ENCODE measurements around the gene C22orf23. TPM values are rescaled to one million over a fixed set of nuclear protein-coding genes. Genes with fewer than 3 reads are reported as not detected.
A peak's percentile ranks its signal among the peaks of the same experiment; 100 is the strongest.

The C22orf23 gene
- total and polyA plus RNA-seq, 2 donors (not counting 1 experiment from before 2014, with no cell fraction given) = not detected

DNA sequence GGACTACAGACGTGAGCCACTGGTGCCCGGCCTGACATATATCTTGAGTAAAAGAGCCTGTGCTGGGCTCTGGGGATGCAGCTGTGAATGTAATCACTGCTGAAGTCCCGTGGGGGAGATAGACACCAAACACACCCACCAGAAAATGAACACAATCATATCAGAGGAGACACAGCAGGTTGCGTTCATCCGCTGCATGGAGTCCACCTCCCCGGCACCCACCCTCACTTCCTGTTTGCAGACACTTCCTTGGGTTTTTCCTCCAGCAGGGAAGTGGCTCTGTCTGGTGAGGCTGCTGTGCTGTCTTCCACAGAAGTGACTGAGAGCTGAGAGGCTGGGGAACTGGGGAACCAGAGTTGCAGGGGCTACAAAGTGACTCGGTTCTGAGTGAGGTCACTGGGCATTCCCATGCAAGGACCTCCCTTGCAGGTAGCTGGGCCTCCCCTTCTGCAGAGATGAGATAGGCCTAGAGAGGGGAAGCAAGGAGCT lies 40.1 kb downstream of the C22orf23 start:
- no peak overlapping the region for H3K4me2 ChIP-seq (replicated peaks; ENCODE audit: low read depth, low read length, poor library complexity, severe bottlenecking)
- H3K36me3 ChIP-seq (replicated peaks in 1 of 2; ENCODE audit: control extremely low read depth in 1 of 2, control insufficient read depth in 1 of 2, extremely low read depth in 1 of 2, insufficient read depth in 2 of 2, low read length in 1 of 2) = peaks cover 0 to 25% of the 10 kb centered on the region in 2 experiments
- H3K4me1 ChIP-seq (ENCODE audit: control insufficient read depth in 2 of 2, insufficient read depth in 2 of 2, low read length in 2 of 2) = peaks cover 0 to 4% of the 10 kb centered on the region in 2 donors
- H3K4me3 ChIP-seq (ENCODE audit: control extremely low read depth in 1 of 5, extremely low read depth in 1 of 5, insufficient read depth in 1 of 5, low read depth in 2 of 5, low read length in 4 of 5) = no peak overlapping the region
- peaks cover 3% of the 10 kb centered on the region for H3K79me2 ChIP-seq (ENCODE audit: control insufficient read depth, insufficient read depth, low read length)
- no peak overlapping the region for H3K27ac ChIP-seq (ENCODE audit: low read length in 2 of 2)
- CTCF ChIA-PET = interaction anchor here (0.7 kb wide), 1 partner anchor 937 kb away, joined by 4 read pairs; no protein-coding TSS in a partner anchor
- no peak overlapping the region for H3K9ac ChIP-seq (ENCODE audit: low read length)
- ATAC-seq (ENCODE audit: low read depth) (peak; percentile 14), DNase-seq (no peak)
- POLR2A ChIA-PET = no interaction called here
- no peaks in the 10 kb centered on the region for H4K20me1 ChIP-seq (ENCODE audit: control insufficient read depth, insufficient read depth, low read length, poor library complexity, severe bottlenecking)
- H3K27me3 ChIP-seq (replicated peaks in 1 of 4; ENCODE audit: control extremely low read depth in 1 of 4, control insufficient read depth in 3 of 4, insufficient read depth in 4 of 4, low read length in 3 of 4) = no peaks in the 10 kb centered on the region
- intact Hi-C loops (cut with micrococcal nuclease) = no loop called here
- H2AFZ ChIP-seq (ENCODE audit: insufficient read depth, low read depth, low read length, poor library complexity, severe bottlenecking) = no peak overlapping the region
- Mint-ChIP-seq H3K27ac (no peak overlapping the region), H3K9me3 (ENCODE audit: insufficient read depth) (no peaks in the 10 kb centered on the region), H3K4me1 (peaks cover 6% of the 10 kb centered on the region), H3K4me3 (no peak overlapping the region), H3K27me3 (no peaks in the 10 kb centered on the region)
- TF ChIP-seq CTCF (IDR thresholded peaks at IDR 0.05) (no peak), EZH2 (IDR thresholded peaks at IDR 0.05; ENCODE audit: borderline replicate concordance, insufficient read depth, low read depth, low read length, poor library complexity, severe bottlenecking) (no peak)
- 75% methylated on average over 3 of the region's 7 CpGs for WGBS (ENCODE audit: insufficient coverage)
- no peaks in the 10 kb centered on the region for H3K9me3 ChIP-seq (ENCODE audit: control extremely low read depth in 1 of 3, control insufficient read depth in 2 of 3, insufficient read depth in 1 of 3, low read length in 2 of 3)

DNA sequence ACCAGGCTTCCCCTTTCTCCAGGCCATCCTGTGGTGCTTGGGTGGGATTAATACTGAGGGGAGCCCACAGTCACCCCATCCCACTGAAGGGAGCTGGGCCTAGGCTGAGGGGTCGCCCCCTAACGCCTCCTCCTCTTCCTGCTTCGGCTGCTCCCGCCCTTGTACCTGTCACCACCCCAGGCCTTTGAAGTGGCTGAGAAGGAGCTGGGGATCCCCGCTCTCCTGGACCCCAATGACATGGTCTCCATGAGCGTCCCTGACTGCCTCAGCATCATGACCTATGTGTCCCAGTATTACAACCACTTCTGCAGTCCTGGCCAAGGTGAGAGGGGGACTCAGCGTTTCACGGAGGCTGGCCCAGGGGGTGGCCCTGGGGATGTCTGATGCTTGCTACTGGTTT lies 41.2 kb downstream of the C22orf23 start:
- H3K27ac ChIP-seq (ENCODE audit: low read length in 2 of 2) = no peak overlapping the region
- no peak overlapping the region for H3K9ac ChIP-seq (ENCODE audit: low read length)
- ChIA-PET POLR2A (no interaction called here), CTCF (no interaction called here)
- H3K4me2 ChIP-seq (replicated peaks; ENCODE audit: low read depth, low read length, poor library complexity, severe bottlenecking) = no peak overlapping the region
- H3K79me2 ChIP-seq (ENCODE audit: control insufficient read depth, insufficient read depth, low read length) = peaks cover 3% of the 10 kb centered on the region
- Mint-ChIP-seq H3K27me3 (no peaks in the 10 kb centered on the region), H3K27ac (no peak overlapping the region), H3K4me1 (peaks cover 13% of the 10 kb centered on the region), H3K4me3 (no peak overlapping the region), H3K9me3 (ENCODE audit: insufficient read depth) (no peaks in the 10 kb centered on the region)
- no peak overlapping the region for H3K4me3 ChIP-seq (ENCODE audit: control extremely low read depth in 1 of 5, extremely low read depth in 1 of 5, insufficient read depth in 1 of 5, low read depth in 2 of 5, low read length in 4 of 5)
- WGBS (ENCODE audit: insufficient coverage) = 93% methylated on average over 3 of the region's 8 CpGs
- H2AFZ ChIP-seq (ENCODE audit: insufficient read depth, low read depth, low read length, poor library complexity, severe bottlenecking) = no peak overlapping the region
- intact Hi-C loops (cut with micrococcal nuclease) = no loop called here
- H3K36me3 ChIP-seq (replicated peaks in 1 of 2; ENCODE audit: control extremely low read depth in 1 of 2, control insufficient read depth in 1 of 2, extremely low read depth in 1 of 2, insufficient read depth in 2 of 2, low read length in 1 of 2) = peaks cover 0 to 16% of the 10 kb centered on the region in 2 experiments
- H4K20me1 ChIP-seq (ENCODE audit: control insufficient read depth, insufficient read depth, low read length, poor library complexity, severe bottlenecking) = peaks cover 7% of the 10 kb centered on the region
- DNase-seq (no peak), ATAC-seq (ENCODE audit: low read depth) (no peak)
- TF ChIP-seq CTCF (IDR thresholded peaks at IDR 0.05) (no peak), EZH2 (IDR thresholded peaks at IDR 0.05; ENCODE audit: borderline replicate concordance, insufficient read depth, low read depth, low read length, poor library complexity, severe bottlenecking) (no peak)
- no peaks in the 10 kb centered on the region for H3K9me3 ChIP-seq (ENCODE audit: control extremely low read depth in 1 of 3, control insufficient read depth in 2 of 3, insufficient read depth in 1 of 3, low read length in 2 of 3)
- H3K27me3 ChIP-seq (replicated peaks in 1 of 4; ENCODE audit: control extremely low read depth in 1 of 4, control insufficient read depth in 3 of 4, insufficient read depth in 4 of 4, low read length in 3 of 4) = no peaks in the 10 kb centered on the region
- H3K4me1 ChIP-seq (ENCODE audit: control insufficient read depth in 2 of 2, insufficient read depth in 2 of 2, low read length in 2 of 2) = peaks cover 4% of the 10 kb centered on the region in 2 donors

Data from B cell (primary cell).